Trophoblast cell (in vitro differentiated cells and primary cell): ENCODE data around the gene ALDH3B2.

Source experiments
- DNase-seq, 2 donors: peaks; one replicate each; pipeline ENCODE4 v3.0.0-alpha.2; 2016
- H2AFZ ChIP-seq: 2 replicates; pipeline ENCODE4 v1.6.1; 2013; ENCODE audit warnings: low read length, moderate library complexity, mild to moderate bottlenecking; ENCODE audit not compliant: insufficient read depth, poor library complexity
- H2AK5ac ChIP-seq: 2 replicates; pipeline ENCODE4 v1.6.1; 2013; ENCODE audit warnings: mild to moderate bottlenecking, low read length
- H2BK120ac ChIP-seq: 2 replicates; pipeline ENCODE4 v1.6.1; 2013; ENCODE audit warnings: low read length, mild to moderate bottlenecking, moderate library complexity; ENCODE audit not compliant: insufficient read depth, poor library complexity
- H2BK12ac ChIP-seq: 2 replicates; pipeline ENCODE4 v1.6.1; 2013; ENCODE audit warnings: mild to moderate bottlenecking, low read length, moderate library complexity
- H2BK5ac ChIP-seq: 2 replicates; pipeline ENCODE4 v1.6.1; 2013; ENCODE audit warnings: low read length, low read depth, moderate library complexity, mild to moderate bottlenecking; ENCODE audit not compliant: poor library complexity
- H3K14ac ChIP-seq: 2 replicates; pipeline ENCODE4 v1.6.1; 2013; ENCODE audit warnings: mild to moderate bottlenecking, low read length
- H3K18ac ChIP-seq: 2 replicates; pipeline ENCODE4 v1.6.1; 2013; ENCODE audit warnings: mild to moderate bottlenecking, low read length
- H3K23ac ChIP-seq: 2 replicates; pipeline ENCODE4 v1.6.1; 2013; ENCODE audit warnings: low read length
- H3K27ac ChIP-seq: 2 replicates; pipeline ENCODE4 v1.5.1; 2013; ENCODE audit warnings: low read depth, mild to moderate bottlenecking, inconsistent platforms, low read length, moderate library complexity
- H3K27me3 ChIP-seq: 2 replicates; pipeline ENCODE4 v1.6.1; 2013; ENCODE audit warnings: inconsistent platforms, mild to moderate bottlenecking, low read length, moderate library complexity; ENCODE audit not compliant: insufficient read depth
- H3K36me3 ChIP-seq, 2 experiments: 1 replicate in 1 of 2; 2 replicates in 1 of 2; pipeline ENCODE4 v1.6.1; 2013; ENCODE audit warnings: low read length in 2 of 2, mild to moderate bottlenecking in 2 of 2, moderate library complexity in 1 of 2; ENCODE audit not compliant: insufficient read depth in 2 of 2, control insufficient read depth in 1 of 2
- H3K4ac ChIP-seq: 2 replicates; pipeline ENCODE4 v1.6.1; 2013; ENCODE audit warnings: low read depth, mild to moderate bottlenecking, low read length, moderate library complexity
- H3K4me1 ChIP-seq, 2 experiments: 1 replicate in 1 of 2; 2 replicates in 1 of 2; pipeline ENCODE4 v1.6.1; 2013; ENCODE audit warnings: low read length in 2 of 2, mild to moderate bottlenecking in 2 of 2, moderate library complexity in 1 of 2; ENCODE audit not compliant: insufficient read depth in 2 of 2, control insufficient read depth in 1 of 2
- H3K4me2 ChIP-seq: 2 replicates; pipeline ENCODE4 v1.6.1; 2013; ENCODE audit warnings: inconsistent platforms, mild to moderate bottlenecking, low read length, moderate library complexity
- H3K4me3 ChIP-seq: 2 replicates; pipeline ENCODE4 v1.5.1; 2013; ENCODE audit warnings: mild to moderate bottlenecking, low read depth, low read length, inconsistent platforms
- H3K79me1 ChIP-seq: one replicate; pipeline ENCODE4 v1.6.1; 2013; ENCODE audit warnings: low read length
- H3K79me2 ChIP-seq: 2 replicates; pipeline ENCODE4 v1.6.1; 2013; ENCODE audit warnings: low read length, mild to moderate bottlenecking; ENCODE audit not compliant: control insufficient read depth, insufficient read depth, poor library complexity
- H3K9ac ChIP-seq: 2 replicates; pipeline ENCODE4 v1.6.1; 2013; ENCODE audit warnings: mild to moderate bottlenecking, low read length
- H3K9me3 ChIP-seq: 2 replicates; pipeline ENCODE4 v1.6.1; 2013; ENCODE audit warnings: low read depth, mild to moderate bottlenecking, control low read depth, inconsistent platforms, low read length; ENCODE audit not compliant: insufficient read depth
- H4K12ac ChIP-seq: 2 replicates; pipeline ENCODE4 v1.6.1; 2013; ENCODE audit warnings: low read depth, mild to moderate bottlenecking, low read length, moderate library complexity
- H4K8ac ChIP-seq: 2 replicates; pipeline ENCODE4 v1.6.1; 2013; ENCODE audit warnings: low read depth, mild to moderate bottlenecking, low read length, moderate library complexity
- H4K91ac ChIP-seq: one replicate; pipeline ENCODE4 v1.6.1; 2013; ENCODE audit warnings: low read depth, mild to moderate bottlenecking, low read length, moderate library complexity
- WGBS: extraction: QIAGEN DNeasy Blood & Tissue Kit; methylation state at CpG from one replicate; pipeline ENCODE4 v1.1.7; 2013; ENCODE audit warnings: missing lambda C conversion rate; ENCODE audit not compliant: insufficient read length, insufficient coverage; ENCODE audit errors: extremely low coverage; 5-methylcytosine and 5-hydroxymethylcytosine counted together

The ALDH3B2 gene

DNA sequence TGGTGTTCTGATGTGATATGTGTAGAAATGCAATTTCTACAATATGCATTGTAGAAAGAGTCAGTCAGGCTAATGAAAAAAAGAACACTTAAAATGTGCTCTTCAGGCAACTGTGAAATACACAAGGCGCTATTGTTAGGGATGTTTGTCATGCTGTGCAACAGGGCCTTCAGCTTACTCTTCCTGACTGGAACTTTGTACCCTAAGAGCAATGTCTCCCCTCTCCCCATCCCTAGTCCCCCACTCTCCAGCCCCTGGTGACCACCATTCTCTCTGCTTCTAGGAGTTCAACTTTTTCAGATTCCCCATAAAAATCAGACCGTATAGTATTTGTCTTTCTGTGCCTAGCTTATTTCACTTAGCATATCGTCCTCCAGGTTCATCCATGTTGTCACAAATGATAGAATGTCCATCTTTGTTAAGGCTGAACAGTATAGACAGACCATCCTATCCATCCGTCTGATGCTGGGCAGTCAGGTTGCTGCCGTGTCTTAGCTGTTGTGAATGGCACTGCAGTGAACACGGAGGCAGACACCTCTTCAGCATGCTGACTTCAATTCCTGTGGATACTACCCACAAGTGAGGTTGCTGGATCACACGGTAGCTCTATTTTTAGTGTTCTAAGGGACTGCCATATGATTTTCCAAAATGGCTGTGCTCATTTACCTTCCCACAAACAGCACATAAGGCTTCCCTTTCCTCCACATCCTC, 57.0 kb downstream of the ALDH3B2 start:
- no CpG with 5 or more reads among the region's 7 CpGs for WGBS
- H3K9ac ChIP-seq: no peak overlapping the region
- no peak overlapping the region for H3K23ac ChIP-seq
- no peak overlapping the region for H2AFZ ChIP-seq
- H3K4me1 ChIP-seq: peaks cover 10 to 11% of the 10 kb centered on the region in 2 experiments
- no peak overlapping the region for H2BK120ac ChIP-seq
- H3K36me3 ChIP-seq: peaks cover 9 to 10% of the 10 kb centered on the region in 2 experiments
- no peak for DNase-seq
- no peak overlapping the region for H4K8ac ChIP-seq
- H2BK12ac ChIP-seq: no peak overlapping the region
- H3K27me3 ChIP-seq: peaks cover 3% of the 10 kb centered on the region
- no peak overlapping the region for H3K4me3 ChIP-seq
- no peak overlapping the region for H2BK5ac ChIP-seq
- H3K79me2 ChIP-seq: no peaks in the 10 kb centered on the region
- H4K12ac ChIP-seq: no peak overlapping the region
- H3K4ac ChIP-seq: no peak overlapping the region
- H3K9me3 ChIP-seq: peaks cover 4% of the 10 kb centered on the region
- no peak overlapping the region for H2AK5ac ChIP-seq
- H3K14ac ChIP-seq: no peak overlapping the region
- H3K18ac ChIP-seq: no peak overlapping the region
- no peak overlapping the region for H3K4me2 ChIP-seq
- no peak overlapping the region for H3K27ac ChIP-seq
- peaks cover 6% of the 10 kb centered on the region for H3K79me1 ChIP-seq
- H4K91ac ChIP-seq: no peak overlapping the region

DNA sequence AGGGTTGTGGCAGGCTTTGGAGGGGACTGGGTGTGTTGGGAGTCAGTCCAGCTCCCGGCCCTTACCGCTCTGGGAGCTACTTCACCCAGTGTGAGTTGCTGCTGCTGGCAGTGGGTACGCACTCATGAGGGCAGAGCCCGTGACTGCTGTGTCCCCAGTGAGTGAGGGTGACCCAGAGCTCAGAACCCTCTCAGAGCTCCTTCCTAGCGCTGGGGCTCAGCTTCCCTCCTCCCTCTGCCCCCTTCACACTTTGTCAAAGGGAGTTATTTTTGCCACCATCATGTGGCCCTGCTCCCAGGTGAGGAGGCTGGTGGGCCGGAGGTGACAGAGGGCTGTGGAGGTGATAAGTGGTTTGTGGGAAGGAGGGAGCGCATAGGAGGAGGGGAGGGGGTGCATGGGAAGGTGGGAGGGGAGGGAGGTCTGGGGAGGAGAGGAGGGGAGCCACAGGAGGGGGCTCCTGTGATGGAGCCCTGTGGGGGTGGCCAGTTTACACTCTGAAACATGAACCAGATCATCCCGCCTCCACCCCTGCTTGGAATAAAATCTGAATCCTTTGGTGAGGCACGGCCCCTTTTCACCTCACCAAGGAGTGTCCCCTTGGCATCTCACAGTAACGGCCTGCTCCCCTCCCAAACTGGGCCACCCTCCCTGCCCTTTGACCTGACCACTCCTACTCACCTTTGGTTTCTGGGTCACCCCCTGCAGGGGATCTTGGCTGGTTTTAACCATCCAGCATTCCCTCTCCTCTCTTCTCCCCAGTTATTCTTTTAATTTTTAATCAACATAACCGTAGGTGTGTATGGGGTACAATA, 57.8 kb downstream of the ALDH3B2 start:
- Histone ChIP-seq H2AK5ac (no peak overlapping the region), H3K79me1 (peaks cover 6% of the 10 kb centered on the region), H3K4me2 (no peak overlapping the region), H3K4me3 (no peak overlapping the region), H3K27ac (no peak overlapping the region), H2AFZ (no peak overlapping the region), H3K9me3 (peaks cover 4% of the 10 kb centered on the region), H4K12ac (no peak overlapping the region), H3K4me1 (peaks cover 10 to 11% of the 10 kb centered on the region in 2 experiments), H3K27me3 (peaks cover 3% of the 10 kb centered on the region), H2BK12ac (no peak overlapping the region), H3K36me3 (peaks cover 17 to 18% of the 10 kb centered on the region in 2 experiments), H3K79me2 (no peaks in the 10 kb centered on the region), H3K14ac (no peak overlapping the region), H2BK120ac (no peak overlapping the region), H3K23ac (no peak overlapping the region), H3K9ac (no peak overlapping the region), H2BK5ac (no peak overlapping the region), H4K91ac (no peak overlapping the region), H3K18ac (no peak overlapping the region), H3K4ac (no peak overlapping the region), H4K8ac (no peak overlapping the region)
- no CpG with 5 or more reads among the region's 11 CpGs for WGBS
- DNase-seq: no peak

DNA sequence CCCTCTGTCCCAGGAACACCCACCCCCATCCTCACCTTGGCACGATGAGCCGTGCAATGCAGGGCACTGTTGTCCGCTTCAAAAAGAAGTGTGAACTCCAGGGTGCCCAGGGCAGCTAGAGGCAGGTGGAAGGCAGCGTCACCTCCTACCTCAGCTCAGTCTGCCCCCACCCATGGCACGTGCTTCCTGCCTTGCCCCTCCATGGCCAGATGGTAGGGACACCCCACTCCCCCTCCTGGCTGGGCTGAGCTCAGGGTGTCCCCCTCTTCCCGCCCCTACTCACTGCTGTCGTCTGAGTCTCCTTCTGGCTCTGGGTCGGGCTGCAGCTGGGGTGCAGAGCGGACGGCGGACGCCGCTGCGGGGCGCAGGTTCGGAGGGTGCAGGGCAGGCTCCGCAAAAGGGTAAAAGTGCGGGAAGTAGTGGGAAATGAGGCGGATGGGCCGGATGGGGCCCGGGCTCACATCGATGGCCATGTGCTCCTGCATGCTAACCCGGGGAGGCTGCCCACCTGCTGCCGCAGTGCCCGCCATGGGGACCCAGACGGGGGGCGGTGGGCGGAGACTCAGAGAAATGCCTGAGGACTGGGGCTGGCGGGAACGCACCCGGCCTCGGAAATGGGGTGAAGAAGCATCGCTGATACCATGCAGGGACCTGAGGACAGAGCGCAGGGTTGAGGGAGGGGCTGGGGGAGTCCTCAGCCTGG, 58.5 kb downstream of the ALDH3B2 start:
- no peak overlapping the region for H2AK5ac ChIP-seq
- peak overlapping the region; percentile 13 for H3K4me2 ChIP-seq
- no peak overlapping the region for H3K18ac ChIP-seq
- peaks cover 3% of the 10 kb centered on the region for H3K27me3 ChIP-seq
- no peak overlapping the region for H3K14ac ChIP-seq
- DNase-seq: no peak
- H3K4me1 ChIP-seq: peaks cover 10 to 11% of the 10 kb centered on the region in 2 experiments
- H4K91ac ChIP-seq: no peak overlapping the region
- H4K8ac ChIP-seq: no peak overlapping the region
- H3K9me3 ChIP-seq: peaks cover 4% of the 10 kb centered on the region
- H3K79me1 ChIP-seq: peaks cover 6% of the 10 kb centered on the region
- no peak overlapping the region for H3K27ac ChIP-seq
- H3K4me3 ChIP-seq: no peak overlapping the region
- WGBS: no CpG with 5 or more reads among the region's 34 CpGs
- H2AFZ ChIP-seq: no peak overlapping the region
- no peaks in the 10 kb centered on the region for H3K79me2 ChIP-seq
- no peak overlapping the region for H2BK120ac ChIP-seq
- H2BK12ac ChIP-seq: no peak overlapping the region
- H3K9ac ChIP-seq: no peak overlapping the region
- peaks cover 25% of the 10 kb centered on the region in 2 experiments for H3K36me3 ChIP-seq
- H3K4ac ChIP-seq: no peak overlapping the region
- H4K12ac ChIP-seq: no peak overlapping the region
- H3K23ac ChIP-seq: no peak overlapping the region
- no peak overlapping the region for H2BK5ac ChIP-seq
